Measurements from ENCODE around the gene HOXB9.

The HOXB9 gene

DNA sequence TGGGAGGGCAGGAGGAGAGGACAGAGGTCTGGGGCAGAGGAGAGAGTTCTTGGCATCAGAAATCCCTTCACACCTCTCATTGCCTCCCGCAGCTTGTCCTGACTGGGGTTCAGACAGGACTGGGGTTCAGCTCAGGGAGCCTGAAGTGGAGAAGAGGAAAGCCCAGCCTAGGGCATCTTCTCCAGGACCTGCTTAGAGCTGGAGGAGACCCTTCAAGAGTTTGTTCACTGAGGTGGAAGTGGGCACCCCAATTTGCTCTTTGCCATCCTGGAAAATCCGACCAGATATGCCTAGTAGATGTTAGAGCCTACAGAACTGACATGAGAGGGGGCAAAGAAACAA lies 38.1 kb downstream of the HOXB9 start:
- H3K4me2 ChIP-seq (ENCODE audit: low read length): no peak overlapping the region
- no peaks in the 10 kb centered on the region for H3K36me3 ChIP-seq (ENCODE audit: insufficient read depth, low read length)
- TF ChIP-seq EZH2 (IDR thresholded peaks at IDR 0.05; ENCODE audit: borderline replicate concordance, low read length) (no peak), CTCF (IDR thresholded peaks at IDR 0.05; ENCODE audit: low read length) (no peak)
- H3K9me2 ChIP-seq (ENCODE audit: low read depth, low read length): no peaks in the 10 kb centered on the region
- H4K20me1 ChIP-seq (ENCODE audit: insufficient read depth, low read length): no peaks in the 10 kb centered on the region
- no peaks in the 10 kb centered on the region for H3F3A ChIP-seq (ENCODE audit: insufficient read depth, low read length)
- no peaks in the 10 kb centered on the region for H3K27me3 ChIP-seq (ENCODE audit: insufficient read depth, low read length)
- H3K4me1 ChIP-seq (ENCODE audit: insufficient read depth, low read length, severe bottlenecking): peaks cover 7% of the 10 kb centered on the region
- H3K79me2 ChIP-seq (ENCODE audit: insufficient read depth, low read length): no peaks in the 10 kb centered on the region
- no peaks in the 10 kb centered on the region for H3K9me3 ChIP-seq (ENCODE audit: low read length)
- H3K27ac ChIP-seq (ENCODE audit: low read depth, low read length, poor library complexity, severe bottlenecking): no peak overlapping the region
- no peak overlapping the region for H3K4me3 ChIP-seq (ENCODE audit: low read depth, low read length, poor library complexity, severe bottlenecking)
- H3K9ac ChIP-seq (ENCODE audit: low read length): no peak overlapping the region
- H2AFZ ChIP-seq (ENCODE audit: low read length): no peak overlapping the region

DNA sequence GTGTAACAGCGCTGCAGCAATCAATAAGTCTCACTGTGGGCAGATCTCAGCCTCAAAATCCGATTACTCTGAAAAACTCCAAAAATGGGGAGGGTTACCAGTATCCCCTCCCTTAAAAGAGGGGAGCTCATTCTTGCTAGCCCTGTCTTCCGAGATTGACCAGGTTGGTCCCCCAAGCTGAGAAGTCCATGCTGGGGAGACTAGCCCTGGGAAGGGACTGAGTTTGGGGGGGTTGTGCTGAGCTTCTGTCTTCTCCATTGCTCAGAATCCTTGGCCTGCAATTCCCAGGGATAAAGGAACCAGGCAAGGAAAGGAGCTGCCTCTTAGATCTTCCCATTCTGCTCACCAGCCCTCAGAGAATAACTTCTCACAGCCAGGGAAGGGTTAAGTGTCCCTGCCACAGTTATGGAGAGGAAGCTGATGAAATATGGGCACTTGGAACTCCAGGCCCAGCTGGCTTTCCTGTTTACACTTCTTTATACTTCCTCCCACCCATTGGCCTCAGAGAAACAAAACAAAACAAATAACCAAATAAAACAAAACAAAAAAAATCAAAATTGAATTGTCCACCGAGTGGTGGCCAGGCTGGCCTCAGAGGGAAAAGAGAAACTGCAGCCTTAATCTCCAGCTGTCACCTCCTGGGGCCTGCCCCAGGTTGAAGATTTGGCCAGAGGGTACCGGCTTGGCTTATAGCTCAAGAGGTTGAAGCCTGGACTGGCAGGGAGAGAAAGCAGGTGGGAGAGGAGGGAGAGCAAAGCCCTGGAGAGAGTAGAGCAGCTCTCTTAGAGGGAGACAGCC lies 38.7 kb downstream of the HOXB9 start:
- Histone ChIP-seq H3F3A (ENCODE audit: insufficient read depth, low read length) (no peaks in the 10 kb centered on the region), H4K20me1 (ENCODE audit: insufficient read depth, low read length) (no peaks in the 10 kb centered on the region), H3K9me3 (ENCODE audit: low read length) (no peaks in the 10 kb centered on the region), H3K36me3 (ENCODE audit: insufficient read depth, low read length) (no peaks in the 10 kb centered on the region), H3K4me3 (ENCODE audit: low read depth, low read length, poor library complexity, severe bottlenecking) (no peak overlapping the region), H3K27me3 (ENCODE audit: insufficient read depth, low read length) (no peaks in the 10 kb centered on the region), H3K4me2 (ENCODE audit: low read length) (no peak overlapping the region), H2AFZ (ENCODE audit: low read length) (no peak overlapping the region), H3K9me2 (ENCODE audit: low read depth, low read length) (no peaks in the 10 kb centered on the region), H3K27ac (ENCODE audit: low read depth, low read length, poor library complexity, severe bottlenecking) (no peak overlapping the region), H3K9ac (ENCODE audit: low read length) (no peak overlapping the region), H3K79me2 (ENCODE audit: insufficient read depth, low read length) (no peaks in the 10 kb centered on the region), H3K4me1 (ENCODE audit: insufficient read depth, low read length, severe bottlenecking) (peaks cover 7% of the 10 kb centered on the region)
- TF ChIP-seq EZH2 (IDR thresholded peaks at IDR 0.05; ENCODE audit: borderline replicate concordance, low read length) (no peak), CTCF (IDR thresholded peaks at IDR 0.05; ENCODE audit: low read length) (no peak)

GRCh38 chr17:48586355-48587258 lies 39.6 kb downstream of the HOXB9 start:
- H3K27me3 ChIP-seq (ENCODE audit: insufficient read depth, low read length): 0 out of 2 replicates have a peak, but pooled peaks cover under 1% of the 10 kb centered on the region
- H3K9ac ChIP-seq (ENCODE audit: low read length): no peak overlapping the region
- H3K9me2 ChIP-seq (ENCODE audit: low read depth, low read length): no peaks in the 10 kb centered on the region
- no peak overlapping the region for H2AFZ ChIP-seq (ENCODE audit: low read length)
- peaks cover 7% of the 10 kb centered on the region for H3K4me1 ChIP-seq (ENCODE audit: insufficient read depth, low read length, severe bottlenecking)
- no peaks in the 10 kb centered on the region for H3K79me2 ChIP-seq (ENCODE audit: insufficient read depth, low read length)
- no peak overlapping the region for H3K27ac ChIP-seq (ENCODE audit: low read depth, low read length, poor library complexity, severe bottlenecking)
- H3K4me2 ChIP-seq (ENCODE audit: low read length): no peak overlapping the region
- H3K9me3 ChIP-seq (ENCODE audit: low read length): no peaks in the 10 kb centered on the region
- H3K36me3 ChIP-seq (ENCODE audit: insufficient read depth, low read length): no peaks in the 10 kb centered on the region
- H4K20me1 ChIP-seq (ENCODE audit: insufficient read depth, low read length): no peaks in the 10 kb centered on the region
- no peaks in the 10 kb centered on the region for H3F3A ChIP-seq (ENCODE audit: insufficient read depth, low read length)
- H3K4me3 ChIP-seq (ENCODE audit: low read depth, low read length, poor library complexity, severe bottlenecking): no peak overlapping the region
- TF ChIP-seq EZH2 (IDR thresholded peaks at IDR 0.05; ENCODE audit: borderline replicate concordance, low read length): no peak
- TF ChIP-seq CTCF (IDR thresholded peaks at IDR 0.05; ENCODE audit: low read length): no peak

Data from OCI-LY1 (cell line).